ENCODE results near the gene GALNT17.

The GALNT17 gene

DNA sequence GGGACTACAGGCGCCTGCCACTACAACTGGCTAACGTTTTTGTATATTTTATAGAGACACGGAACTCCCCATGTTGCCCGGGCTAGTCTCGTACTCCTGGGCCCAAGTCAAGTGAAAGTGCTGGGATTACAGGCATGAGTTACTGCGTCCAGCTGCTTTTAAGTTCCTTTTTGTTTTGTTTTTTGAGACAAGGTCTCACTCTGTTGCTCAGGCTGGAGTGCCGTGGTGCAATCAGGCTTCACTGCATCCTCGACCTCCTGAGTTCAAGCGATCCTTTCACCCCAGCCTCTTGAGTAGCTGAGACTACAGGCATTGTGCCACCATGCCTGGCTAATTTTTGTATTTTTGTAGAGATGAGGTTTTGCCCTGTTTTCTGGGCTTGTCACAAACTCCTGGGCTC lies 155.0 kb downstream of the GALNT17 start:
- Mint-ChIP-seq H3K4me3 (no peak overlapping the region), H3K36me3 (ENCODE audit: insufficient read depth) (peaks cover 3% of the 10 kb centered on the region), H3K9me3 (peaks cover 6 to 8% of the 10 kb centered on the region in 2 donors), H3K27me3 (no peaks in the 10 kb centered on the region), H3K27ac (no peak overlapping the region), H3K4me1 (ENCODE audit: low read depth in 2 of 2) (no peaks in the 10 kb centered on the region)
- DNase-seq (no peak), ATAC-seq (replicated peaks) (no peak)

DNA sequence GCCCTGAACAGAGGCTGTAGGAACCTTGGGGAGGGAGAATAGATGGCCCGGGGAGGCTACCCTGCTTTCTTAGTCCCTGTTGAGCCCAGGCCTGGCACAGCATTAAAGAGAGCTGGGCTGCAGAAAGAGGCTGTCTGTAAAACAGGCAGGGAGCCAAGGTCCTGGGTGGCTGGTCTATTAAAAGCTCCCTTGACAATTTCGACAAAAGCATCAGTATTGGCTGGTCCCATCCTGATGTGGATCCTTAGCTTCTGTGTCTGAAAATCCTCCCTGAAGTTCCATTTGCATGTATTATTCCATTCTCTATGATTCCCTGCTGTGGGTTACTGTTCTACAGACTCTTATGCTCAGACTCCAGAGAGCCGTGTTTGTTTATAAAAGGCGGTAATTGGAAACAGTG lies 158.5 kb downstream of the GALNT17 start:
- ATAC-seq (replicated peaks) (no peak), DNase-seq (no peak)
- Mint-ChIP-seq H3K4me3 (no peak overlapping the region), H3K4me1 (ENCODE audit: low read depth in 2 of 2) (no peaks in the 10 kb centered on the region), H3K9me3 (peaks cover 1 to 9% of the 10 kb centered on the region in 2 donors), H3K27me3 (no peaks in the 10 kb centered on the region), H3K27ac (no peak overlapping the region), H3K36me3 (ENCODE audit: insufficient read depth) (no peaks in the 10 kb centered on the region)

DNA sequence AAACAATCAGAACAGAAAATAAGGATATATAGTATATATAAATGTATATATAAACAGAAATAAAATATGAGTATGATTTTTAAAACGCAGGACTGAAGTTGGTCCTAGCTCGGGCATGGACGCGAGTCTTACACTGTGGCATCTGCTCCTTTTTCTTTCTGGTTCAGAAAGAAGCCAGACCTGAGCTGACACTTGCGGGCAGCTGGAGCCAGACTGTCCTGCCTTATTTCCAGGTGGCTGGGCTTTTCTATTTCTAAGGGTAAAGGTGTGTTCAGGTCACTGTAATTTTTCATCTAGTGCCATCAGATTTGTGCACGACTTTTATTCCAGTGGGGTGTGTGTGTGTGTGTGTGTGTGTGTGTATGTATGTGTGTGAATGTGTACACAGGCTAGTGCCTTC lies 166.4 kb downstream of the GALNT17 start:
- H3K27ac Mint-ChIP-seq, result no peak overlapping the region
- peaks cover 1 to 15% of the 10 kb centered on the region in 2 donors for H3K9me3 Mint-ChIP-seq
- DNase-seq (no peak), ATAC-seq (replicated peaks) (no peak)
- no peak overlapping the region for H3K4me3 Mint-ChIP-seq
- no peaks in the 10 kb centered on the region for H3K27me3 Mint-ChIP-seq
- H3K4me1 Mint-ChIP-seq (ENCODE audit: low read depth in 2 of 2), result no peaks in the 10 kb centered on the region
- H3K36me3 Mint-ChIP-seq (ENCODE audit: insufficient read depth), result no peaks in the 10 kb centered on the region

DNA sequence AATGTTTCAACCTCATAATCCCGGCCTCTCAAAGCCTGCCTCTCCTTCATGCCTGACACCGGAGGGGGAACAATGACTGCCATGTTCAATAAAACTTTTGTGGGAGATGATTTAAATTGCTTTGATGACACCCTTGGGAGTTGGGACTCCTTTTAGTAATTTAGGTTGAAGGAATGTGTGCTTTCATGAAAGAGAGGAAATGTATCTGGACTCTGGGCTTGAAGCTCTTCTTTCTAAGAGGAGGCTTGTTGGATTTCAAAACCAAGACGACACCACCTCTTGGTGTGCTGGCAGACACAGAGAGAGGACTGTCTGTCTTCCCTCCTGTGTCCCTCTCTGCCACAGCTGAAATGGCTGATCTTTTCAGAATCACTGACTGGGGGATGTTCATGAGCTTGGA lies 168.1 kb downstream of the GALNT17 start:
- Mint-ChIP-seq H3K27me3 (no peaks in the 10 kb centered on the region), H3K9me3 (peaks cover under 1 to 10% of the 10 kb centered on the region in 2 donors), H3K4me3 (no peak overlapping the region), H3K36me3 (ENCODE audit: insufficient read depth) (no peaks in the 10 kb centered on the region), H3K4me1 (ENCODE audit: low read depth in 2 of 2) (no peaks in the 10 kb centered on the region), H3K27ac (no peak overlapping the region)
- DNase-seq (no peak), ATAC-seq (replicated peaks) (no peak)

DNA sequence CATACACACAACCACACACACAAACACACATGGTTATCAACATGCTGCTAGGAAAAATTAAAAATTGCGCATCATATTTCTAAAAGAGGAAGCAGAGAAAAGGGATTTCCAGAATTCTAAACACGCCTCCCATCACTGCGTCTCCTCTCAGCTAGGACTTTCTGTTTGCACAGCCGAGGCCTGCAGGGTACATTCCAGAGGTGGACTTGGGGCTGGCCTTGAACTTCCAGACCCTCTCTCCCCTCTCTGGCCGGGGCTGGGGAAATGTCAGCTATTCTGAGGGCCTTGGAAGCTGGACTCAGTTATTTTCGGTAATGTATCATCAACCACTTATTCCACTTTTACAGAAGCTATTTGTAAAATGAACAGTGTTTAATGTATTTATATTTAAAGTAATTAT lies 168.7 kb downstream of the GALNT17 start:
- Mint-ChIP-seq H3K27me3 (no peaks in the 10 kb centered on the region), H3K4me1 (ENCODE audit: low read depth in 2 of 2) (no peaks in the 10 kb centered on the region), H3K27ac (no peak overlapping the region), H3K4me3 (no peak overlapping the region), H3K36me3 (ENCODE audit: insufficient read depth) (no peaks in the 10 kb centered on the region), H3K9me3 (peaks cover 0 to 4% of the 10 kb centered on the region in 2 donors)
- no peak for ATAC-seq (replicated peaks)
- no peak for DNase-seq

DNA sequence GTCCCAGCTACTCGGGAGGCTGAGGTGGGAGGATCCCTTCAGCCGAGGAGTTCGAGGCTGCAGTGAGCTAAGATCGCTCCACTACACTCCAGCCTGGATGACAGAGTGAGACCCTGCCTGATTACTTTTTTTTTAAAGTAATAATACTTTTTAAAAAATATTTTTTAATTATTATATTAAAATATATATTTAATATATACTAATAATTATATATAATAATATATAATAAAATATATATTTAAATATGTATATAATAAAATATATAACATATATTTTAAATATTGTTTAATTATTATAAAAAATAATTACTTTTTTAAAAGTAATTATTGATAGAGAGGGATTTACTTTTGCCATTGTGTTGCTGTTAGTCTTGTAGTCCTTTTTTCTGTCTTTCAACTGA lies 169.2 kb downstream of the GALNT17 start:
- no peak overlapping the region for H3K27ac Mint-ChIP-seq
- H3K4me1 Mint-ChIP-seq (ENCODE audit: low read depth in 2 of 2), result no peaks in the 10 kb centered on the region
- no peak for ATAC-seq (replicated peaks)
- H3K4me3 Mint-ChIP-seq, result no peak overlapping the region
- H3K9me3 Mint-ChIP-seq, result peaks cover 0 to under 1% of the 10 kb centered on the region in 2 donors
- no peaks in the 10 kb centered on the region for H3K36me3 Mint-ChIP-seq (ENCODE audit: insufficient read depth)
- no peak for DNase-seq
- no peaks in the 10 kb centered on the region for H3K27me3 Mint-ChIP-seq

DNA sequence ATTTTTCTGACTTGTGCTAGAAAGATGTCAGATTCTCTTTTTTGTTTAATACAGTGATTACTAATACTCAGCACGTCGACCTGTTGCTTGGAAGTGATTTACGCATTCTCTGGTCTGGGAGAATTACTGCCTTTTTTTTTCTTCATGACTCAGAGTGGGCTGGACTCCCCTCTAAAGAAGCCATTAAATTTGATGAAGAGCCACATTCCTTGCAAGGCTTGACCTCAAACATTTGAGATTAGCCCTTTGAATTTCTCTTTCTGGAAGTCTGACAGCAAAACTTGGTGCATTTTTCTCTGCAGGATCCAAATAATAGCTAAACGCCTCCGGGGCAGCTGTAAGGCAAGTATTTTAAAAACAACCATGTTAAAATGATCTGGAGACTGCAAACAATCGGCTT lies 171.6 kb downstream of the GALNT17 start:
- H3K27me3 Mint-ChIP-seq, result no peaks in the 10 kb centered on the region
- H3K36me3 Mint-ChIP-seq (ENCODE audit: insufficient read depth), result no peaks in the 10 kb centered on the region
- no peak overlapping the region for H3K4me3 Mint-ChIP-seq
- DNase-seq (no peak), ATAC-seq (replicated peaks) (no peak)
- H3K9me3 Mint-ChIP-seq, result peaks cover 5 to 7% of the 10 kb centered on the region in 2 donors
- H3K4me1 Mint-ChIP-seq (ENCODE audit: low read depth in 2 of 2), result no peaks in the 10 kb centered on the region
- H3K27ac Mint-ChIP-seq, result no peak overlapping the region

DNA sequence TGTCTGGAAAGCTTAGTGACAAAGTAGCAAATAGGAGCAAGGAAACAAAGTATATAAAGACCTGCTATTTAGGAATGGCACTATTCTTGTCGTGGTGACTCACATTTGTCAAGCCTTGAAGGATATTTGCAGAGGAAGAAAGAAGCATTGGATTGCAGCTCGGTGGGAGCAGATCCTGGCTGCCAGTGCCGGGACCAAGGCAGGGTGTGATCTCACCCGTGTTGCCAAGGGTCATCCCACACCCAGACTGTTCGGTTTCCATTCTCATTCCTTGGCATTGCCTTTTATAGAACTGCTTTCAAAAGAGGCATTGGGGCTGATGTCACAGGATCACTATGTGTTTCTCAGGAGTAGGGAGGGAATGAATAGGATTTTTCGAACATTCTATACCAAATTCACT lies 176.2 kb downstream of the GALNT17 start:
- no peak overlapping the region for H3K4me3 Mint-ChIP-seq
- no peak overlapping the region for H3K27ac Mint-ChIP-seq
- no peaks in the 10 kb centered on the region for H3K4me1 Mint-ChIP-seq (ENCODE audit: low read depth in 2 of 2)
- H3K9me3 Mint-ChIP-seq, result peaks cover 14 to 15% of the 10 kb centered on the region in 2 donors
- no peak for ATAC-seq (replicated peaks)
- H3K27me3 Mint-ChIP-seq, result no peaks in the 10 kb centered on the region
- H3K36me3 Mint-ChIP-seq (ENCODE audit: insufficient read depth), result no peaks in the 10 kb centered on the region
- DNase-seq, result no peak

DNA sequence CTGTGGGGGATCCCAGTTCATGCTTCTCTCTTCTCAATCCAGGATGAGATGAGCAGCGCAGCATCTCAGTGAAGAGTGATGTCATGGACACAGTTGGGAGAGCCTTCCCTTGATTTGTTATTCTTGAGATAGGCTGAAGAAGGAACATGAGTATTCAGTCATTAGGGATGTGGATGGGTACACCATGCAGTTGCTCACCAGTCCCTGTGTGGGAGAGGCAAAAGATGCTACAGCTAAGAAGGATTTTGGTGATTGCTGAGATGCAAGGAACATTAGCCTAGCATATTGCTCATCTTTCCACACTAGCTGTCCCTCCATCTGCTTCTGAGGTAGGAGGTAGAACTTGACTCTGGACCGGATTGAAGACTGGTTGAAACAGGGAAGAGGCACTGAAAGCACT lies 179.6 kb downstream of the GALNT17 start:
- DNase-seq (no peak), ATAC-seq (replicated peaks) (no peak)
- Mint-ChIP-seq H3K4me3 (no peak overlapping the region), H3K36me3 (ENCODE audit: insufficient read depth) (no peaks in the 10 kb centered on the region), H3K27me3 (no peaks in the 10 kb centered on the region), H3K4me1 (ENCODE audit: low read depth in 2 of 2) (no peaks in the 10 kb centered on the region), H3K9me3 (peaks cover 13 to 15% of the 10 kb centered on the region in 2 donors), H3K27ac (no peak overlapping the region)

DNA sequence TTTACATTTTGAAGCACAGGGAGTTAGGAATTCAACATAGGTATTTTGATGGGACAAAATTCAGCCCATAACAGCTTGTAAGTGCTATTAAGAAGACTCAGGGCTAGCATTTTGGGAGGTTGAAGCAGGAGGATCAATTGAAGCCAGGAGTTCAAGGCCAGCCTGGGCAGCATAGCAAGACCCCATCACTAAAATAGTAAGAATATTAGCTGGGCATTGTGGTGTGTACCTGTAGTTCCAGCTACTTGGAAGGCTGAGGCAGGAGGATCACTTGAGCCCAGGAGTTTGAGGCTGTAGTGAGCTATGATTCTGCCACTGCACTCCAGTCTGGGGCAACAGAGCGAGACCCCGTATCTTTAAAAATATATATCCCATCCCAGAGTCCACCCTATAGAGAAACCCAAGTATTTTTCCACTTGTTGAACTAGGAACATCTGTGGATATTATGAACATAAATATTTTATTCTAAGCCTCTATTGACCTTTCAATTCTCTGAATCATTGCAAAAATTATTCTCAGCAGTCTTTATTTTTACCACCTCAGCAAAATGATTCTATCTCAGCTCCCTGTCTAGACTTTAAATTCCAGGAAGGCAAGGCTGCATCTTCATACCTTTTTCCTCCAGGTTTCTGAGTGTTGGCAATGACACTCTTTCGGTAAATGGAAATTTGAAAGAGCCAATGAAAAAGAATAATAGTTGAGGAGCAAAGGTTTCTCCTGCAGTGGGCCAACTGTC lies 181.0 kb downstream of the GALNT17 start:
- no peaks in the 10 kb centered on the region for H3K36me3 Mint-ChIP-seq (ENCODE audit: insufficient read depth)
- ATAC-seq (replicated peaks), result no peak
- no peaks in the 10 kb centered on the region for H3K4me1 Mint-ChIP-seq (ENCODE audit: low read depth in 2 of 2)
- no peak for DNase-seq
- H3K27me3 Mint-ChIP-seq, result no peaks in the 10 kb centered on the region
- no peak overlapping the region for H3K27ac Mint-ChIP-seq
- H3K9me3 Mint-ChIP-seq, result peaks cover 9 to 11% of the 10 kb centered on the region in 2 donors
- no peak overlapping the region for H3K4me3 Mint-ChIP-seq

DNA sequence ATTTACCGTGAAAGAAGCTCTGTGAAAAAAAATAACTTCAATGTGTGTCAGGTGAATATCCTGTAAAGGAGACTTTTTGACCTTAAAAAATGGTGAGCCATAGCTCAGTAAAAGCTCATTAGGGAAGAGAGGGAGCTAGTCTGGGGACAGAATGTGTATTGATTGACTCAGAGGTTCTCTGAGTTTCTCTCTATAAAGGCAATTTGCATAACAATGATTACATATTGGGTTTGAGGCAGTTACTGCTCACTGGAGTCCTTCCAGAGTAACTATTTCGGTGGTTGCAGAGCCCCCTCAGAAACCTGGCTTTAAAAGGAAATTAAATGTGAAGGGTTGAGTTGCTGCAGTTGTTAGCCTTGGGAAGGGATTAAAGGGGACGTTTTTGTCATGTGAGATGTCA lies 181.6 kb downstream of the GALNT17 start:
- no peak for ATAC-seq (replicated peaks)
- Mint-ChIP-seq H3K4me1 (ENCODE audit: low read depth in 2 of 2) (no peaks in the 10 kb centered on the region), H3K4me3 (no peak overlapping the region), H3K27ac (no peak overlapping the region), H3K36me3 (ENCODE audit: insufficient read depth) (no peaks in the 10 kb centered on the region), H3K9me3 (peaks cover 7 to 11% of the 10 kb centered on the region in 2 donors), H3K27me3 (no peaks in the 10 kb centered on the region)
- DNase-seq, result no peak

DNA sequence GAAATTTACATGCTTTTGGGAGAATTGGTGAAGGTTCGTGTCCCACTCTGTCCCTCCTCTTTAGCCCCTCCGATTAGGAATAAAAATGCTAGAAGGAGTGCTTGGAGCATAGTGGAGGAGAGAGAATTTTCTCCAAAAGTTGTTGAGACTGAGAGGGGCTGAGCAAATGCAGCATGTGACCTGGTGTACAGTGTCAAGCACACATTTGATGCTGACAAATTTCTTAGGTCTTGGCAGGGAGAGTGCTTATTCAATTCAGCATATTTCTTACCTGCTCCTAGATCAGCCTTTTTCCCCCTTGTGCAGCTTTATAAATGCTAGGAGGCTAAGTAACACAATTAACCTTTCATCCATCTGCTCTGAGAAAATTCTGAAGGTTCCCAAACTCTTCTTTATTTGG lies 189.0 kb downstream of the GALNT17 start:
- no peaks in the 10 kb centered on the region for H3K36me3 Mint-ChIP-seq (ENCODE audit: insufficient read depth)
- H3K27ac Mint-ChIP-seq, result no peak overlapping the region
- H3K4me1 Mint-ChIP-seq (ENCODE audit: low read depth in 2 of 2), result no peaks in the 10 kb centered on the region
- ATAC-seq (replicated peaks) (no peak), DNase-seq (no peak)
- peaks cover 8 to 9% of the 10 kb centered on the region in 2 donors for H3K9me3 Mint-ChIP-seq
- no peaks in the 10 kb centered on the region for H3K27me3 Mint-ChIP-seq
- H3K4me3 Mint-ChIP-seq, result no peak overlapping the region

DNA sequence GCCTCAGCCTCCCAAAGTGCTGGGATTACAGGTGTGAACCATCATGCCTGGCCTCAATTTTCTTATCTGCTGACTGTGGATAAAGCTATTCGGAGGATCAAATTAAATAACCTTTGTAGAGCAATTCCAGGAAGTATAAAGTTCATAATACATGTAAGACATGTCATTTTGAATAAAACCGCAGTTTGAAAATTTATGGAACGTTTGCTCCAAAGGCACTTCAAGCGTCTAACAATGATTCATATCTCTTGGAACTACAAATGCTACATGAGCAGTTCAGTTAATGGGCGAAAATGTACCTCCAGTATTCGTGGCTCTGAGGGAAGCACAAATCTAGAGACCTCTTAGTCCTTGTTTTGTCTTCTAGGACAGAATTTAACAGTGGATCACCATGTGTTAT lies 190.3 kb downstream of the GALNT17 start:
- no peaks in the 10 kb centered on the region for H3K27me3 Mint-ChIP-seq
- DNase-seq (no peak), ATAC-seq (replicated peaks) (no peak)
- peaks cover 8 to 9% of the 10 kb centered on the region in 2 donors for H3K9me3 Mint-ChIP-seq
- H3K4me1 Mint-ChIP-seq (ENCODE audit: low read depth in 2 of 2), result no peaks in the 10 kb centered on the region
- H3K27ac Mint-ChIP-seq, result no peak overlapping the region
- no peaks in the 10 kb centered on the region for H3K36me3 Mint-ChIP-seq (ENCODE audit: insufficient read depth)
- H3K4me3 Mint-ChIP-seq, result no peak overlapping the region

DNA sequence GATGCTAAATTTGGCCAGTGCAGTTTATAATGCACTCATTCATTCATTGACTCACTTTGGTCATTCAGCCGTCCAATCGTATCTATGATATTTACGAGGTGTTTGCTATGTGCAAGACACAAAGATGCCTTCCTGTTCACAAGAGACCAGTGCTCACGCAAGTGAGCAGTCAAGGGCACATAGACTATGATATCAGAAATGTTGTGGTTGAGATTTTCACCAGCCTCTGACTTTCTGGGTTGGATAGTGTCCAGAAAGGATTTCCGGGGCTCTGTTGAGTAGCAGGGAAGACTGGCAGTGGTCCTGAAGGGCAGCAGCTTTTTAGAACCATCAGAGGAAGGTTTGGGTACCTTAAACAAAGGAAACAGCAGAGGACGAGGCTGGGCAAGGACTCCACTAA lies 191.8 kb downstream of the GALNT17 start:
- Mint-ChIP-seq H3K27me3 (no peaks in the 10 kb centered on the region), H3K36me3 (ENCODE audit: insufficient read depth) (no peaks in the 10 kb centered on the region), H3K4me1 (ENCODE audit: low read depth in 2 of 2) (no peaks in the 10 kb centered on the region), H3K27ac (no peak overlapping the region), H3K9me3 (peaks cover 8 to 9% of the 10 kb centered on the region in 2 donors), H3K4me3 (no peak overlapping the region)
- DNase-seq, result no peak
- ATAC-seq (replicated peaks), result no peak

All from effector memory CD8-positive, alpha-beta T cell (primary cell).